Endothelial cell of umbilical vein (primary cell): Measurements from ENCODE around the gene AMDHD2. TPM values are rescaled to one million over a fixed set of nuclear protein-coding genes. Genes with fewer than 3 reads are reported as not detected.
"Not testable (repeated sequence)": the region's sequence is repeated elsewhere in the genome, so short reads cannot be mapped to it uniquely, and the experiment has no call there.

Experiments
- BruUV-seq: library from RNA; stranded (reverse); fragments of 400-500 nt; replicated peaks from 2 replicates; lab custom pipeline; 2021; lab: Mats Ljungman, UMichigan
- CTCF ChIA-PET: fragments of 300-600, 350-600 bp; sonication (Branson Sonifier 250); formaldehyde crosslinking; loops from one replicate; lab custom pipeline; 2021; ENCODE audit warnings: antibody characterized with exemption, inconsistent platforms; lab: Charles Lee
- POLR2A ChIA-PET: fragments of 300-600, 350-600 bp; sonication (Branson Sonifier 250); formaldehyde crosslinking; loops from one replicate; lab custom pipeline; 2021; ENCODE audit warnings: antibody characterized with exemption, inconsistent platforms; lab: Charles Lee
- DNase-seq: peaks from one replicate; pipeline ENCODE4 v3.0.0-alpha.2; 2011; ENCODE audit warnings: low read depth, low spot score
- FAIRE-seq: peaks from 2 replicates; lab custom pipeline; 2011; peaks lifted over from hg19 to GRCh38; lab: Jason Lieb, UNC
- H2AFZ ChIP-seq: 2 replicates; pipeline ENCODE4 v1.6.0; 2012; ENCODE audit warnings: low read depth, low read length, control low read depth, inconsistent platforms
- H3K27ac ChIP-seq: 2 replicates; pipeline ENCODE4 v1.5.1; 2011; ENCODE audit warnings: low read depth, mild to moderate bottlenecking, control low read depth, low read length, moderate library complexity; ENCODE audit not compliant: insufficient read depth
- H3K27me3 ChIP-seq, 2 experiments: 2 replicates each; pipeline versions ENCODE4 v1.6.0 to v1.6.1; 2011; ENCODE audit warnings: low read length in 2 of 2, mixed read lengths in 1 of 2; ENCODE audit not compliant: control insufficient read depth in 2 of 2, insufficient read depth in 2 of 2
- H3K36me3 ChIP-seq, 2 experiments: 2 replicates in 1 of 2; 3 replicates in 1 of 2; pipeline ENCODE4 v1.5.1; 2011; ENCODE audit warnings: low read length in 2 of 2, mild to moderate bottlenecking in 1 of 2, moderate library complexity in 1 of 2; ENCODE audit not compliant: control insufficient read depth in 2 of 2, insufficient read depth in 2 of 2; ENCODE audit errors: extremely low read depth in 1 of 2
- H3K4me1 ChIP-seq: 3 replicates; pipeline ENCODE4 v1.5.1; 2011; ENCODE audit warnings: mild to moderate bottlenecking, low read length; ENCODE audit not compliant: control insufficient read depth, insufficient read depth; ENCODE audit errors: extremely low read depth
- H3K4me2 ChIP-seq: 2 replicates; pipeline ENCODE4 v1.6.1; 2011; ENCODE audit warnings: low read length, control low read depth, mixed read lengths; ENCODE audit not compliant: insufficient read depth
- H3K4me3 ChIP-seq, 3 experiments: fragments of 200-600 bp in 1 of 3; sonication (generic), shearing (Covaris generic) in 1 of 3; replicated peaks in 1 of 3; 2 replicates each; pipeline ENCODE4 v1.5.1; 2011 to 2016; ENCODE audit warnings: control low read depth in 3 of 3, low read length in 3 of 3, mild to moderate bottlenecking in 2 of 3, inconsistent platforms in 1 of 3, low read depth in 1 of 3, moderate library complexity in 1 of 3; ENCODE audit not compliant: insufficient read depth in 1 of 3
- H3K79me2 ChIP-seq: 2 replicates; pipeline ENCODE4 v1.6.0; 2012; ENCODE audit warnings: low read length, inconsistent platforms; ENCODE audit not compliant: control insufficient read depth, insufficient read depth
- H3K9ac ChIP-seq: replicated peaks from 2 replicates; pipeline ENCODE3; 2011; ENCODE audit warnings: low read length, control low read depth; ENCODE audit not compliant: insufficient read depth; ENCODE audit errors: extremely low read depth
- H3K9me1 ChIP-seq: replicated peaks from 3 replicates; pipeline ENCODE4 v1.6.0; 2011; ENCODE audit warnings: mild to moderate bottlenecking, low read length; ENCODE audit not compliant: control insufficient read depth, insufficient read depth; ENCODE audit errors: extremely low read depth
- H3K9me3 ChIP-seq: replicated peaks from 2 replicates; pipeline ENCODE4 v1.5.1; 2012; ENCODE audit warnings: low read length, inconsistent platforms; ENCODE audit not compliant: control insufficient read depth, insufficient read depth
- H4K20me1 ChIP-seq: replicated peaks from 2 replicates; pipeline ENCODE3; 2011; ENCODE audit warnings: mild to moderate bottlenecking, low read length; ENCODE audit not compliant: control insufficient read depth, insufficient read depth; ENCODE audit errors: extremely low read depth
- dilution Hi-C: fragments of 300-500 bp; cut with MboI; formaldehyde crosslinking; loops from one replicate; pipeline ENCODE4 v1.15.0; 2019; ENCODE audit warnings: low sequenced_read_pairs; ENCODE audit not compliant: extremely low pct_ligation_motif_present
- intact Hi-C: fragments of 100-400 bp; cut with micrococcal nuclease; formaldehyde crosslinking; loops from one replicate; pipeline ENCODE4 v1.10.0; 2022
- polyA plus RNA-seq, 4 experiments: library from polyadenylated mRNA; depleted of rRNA in 3 of 4; stranded (reverse) in 3 of 4; unstranded in 1 of 4; fragments of >200 nt; gene quantifications; 2 replicates each; pipeline versions ENCODE4 v1.2.1 to v1.2.3, GENCODE V29; 2011 to 2012; ENCODE audit warnings: missing spikeins in 1 of 4
- total RNA-seq: library from RNA; stranded (reverse); gene quantifications from 2 replicates; pipeline ENCODE4 v1.2.3, GENCODE V29; 2021

AMDHD2 gene
- total and polyA plus RNA-seq, 2 donors (not counting 3 experiments of a cell fraction or from before 2014, with no cell fraction given): 39.4 to 59.5 TPM

GRCh38 chr16:2557150-2557549 is 37.0 kb downstream of the AMDHD2 start:
- CTCF ChIA-PET, H3K79me2 ChIP-seq, H3K36me3 ChIP-seq, intact Hi-C loops, H2AFZ ChIP-seq, H3K9ac ChIP-seq, H3K4me1 ChIP-seq, dilution Hi-C loops, H4K20me1 ChIP-seq, BruUV-seq, H3K27ac ChIP-seq, POLR2A ChIA-PET, H3K9me1 ChIP-seq, H3K4me2 ChIP-seq, H3K4me3 ChIP-seq, DNase-seq, H3K27me3 ChIP-seq, H3K9me3 ChIP-seq: not testable (repeated sequence)
- FAIRE-seq: peak; percentile 73

GRCh38 chr16:2560131-2560797 is 40.1 kb downstream of the AMDHD2 start:
- CTCF ChIA-PET, H3K9me1 ChIP-seq, H3K4me3 ChIP-seq, H3K79me2 ChIP-seq, H3K27ac ChIP-seq, FAIRE-seq, H3K27me3 ChIP-seq, DNase-seq, intact Hi-C loops, POLR2A ChIA-PET, BruUV-seq, dilution Hi-C loops, H3K9me3 ChIP-seq, H2AFZ ChIP-seq, H3K9ac ChIP-seq, H3K4me2 ChIP-seq, H4K20me1 ChIP-seq, H3K4me1 ChIP-seq, H3K36me3 ChIP-seq: not testable (repeated sequence)
